Measurements from ENCODE around the gene TTYH2. TPM values are rescaled to one million over a fixed set of nuclear protein-coding genes. Genes with fewer than 3 reads are reported as not detected.

Gene TTYH2
- total RNA-seq, 1 donor from 2014 or later: 0.69 TPM

GRCh38 chr17:74267579-74267978, 54.2 kb downstream of the TTYH2 start:
- Mint-ChIP-seq H3K27ac (no peak overlapping the region), H3K27me3 (peaks cover 16% of the 10 kb centered on the region), H3K36me3 (ENCODE audit: insufficient read depth) (no peaks in the 10 kb centered on the region), H3K9me3 (ENCODE audit: low read depth) (no peaks in the 10 kb centered on the region), H3K4me1 (ENCODE audit: low read depth) (no peaks in the 10 kb centered on the region), H3K4me3 (ENCODE audit: low read depth) (no peak overlapping the region)
- DNase-seq (ENCODE audit: low spot score, unreplicated experiment): no peak
- no peak for TF ChIP-seq CTCF (IDR thresholded peaks at IDR 0.05; ENCODE audit: unreplicated experiment)

GRCh38 chr17:74267987-74268499, 54.7 kb downstream of the TTYH2 start:
- no peaks in the 10 kb centered on the region for H3K4me1 Mint-ChIP-seq (ENCODE audit: low read depth)
- no peak overlapping the region for H3K27ac Mint-ChIP-seq
- peaks cover 19% of the 10 kb centered on the region for H3K27me3 Mint-ChIP-seq
- no peak for DNase-seq (ENCODE audit: low spot score, unreplicated experiment)
- H3K9me3 Mint-ChIP-seq (ENCODE audit: low read depth): no peaks in the 10 kb centered on the region
- no peaks in the 10 kb centered on the region for H3K36me3 Mint-ChIP-seq (ENCODE audit: insufficient read depth)
- H3K4me3 Mint-ChIP-seq (ENCODE audit: low read depth): no peak overlapping the region
- TF ChIP-seq CTCF (IDR thresholded peaks at IDR 0.05; ENCODE audit: unreplicated experiment): no peak

GRCh38 chr17:74268558-74268957, 55.2 kb downstream of the TTYH2 start:
- no peaks in the 10 kb centered on the region for H3K36me3 Mint-ChIP-seq (ENCODE audit: insufficient read depth)
- H3K4me1 Mint-ChIP-seq (ENCODE audit: low read depth): no peaks in the 10 kb centered on the region
- no peak overlapping the region for H3K4me3 Mint-ChIP-seq (ENCODE audit: low read depth)
- H3K27me3 Mint-ChIP-seq: peaks cover 21% of the 10 kb centered on the region
- TF ChIP-seq CTCF (IDR thresholded peaks at IDR 0.05; ENCODE audit: unreplicated experiment): no peak
- DNase-seq (ENCODE audit: low spot score, unreplicated experiment): no peak
- no peak overlapping the region for H3K27ac Mint-ChIP-seq
- H3K9me3 Mint-ChIP-seq (ENCODE audit: low read depth): no peaks in the 10 kb centered on the region

GRCh38 chr17:74270333-74270732, 57.0 kb downstream of the TTYH2 start:
- peaks cover 3% of the 10 kb centered on the region for H3K4me1 Mint-ChIP-seq (ENCODE audit: low read depth)
- no peak for TF ChIP-seq CTCF (IDR thresholded peaks at IDR 0.05; ENCODE audit: unreplicated experiment)
- no peak for DNase-seq (ENCODE audit: low spot score, unreplicated experiment)
- peaks cover 39% of the 10 kb centered on the region for H3K27me3 Mint-ChIP-seq
- H3K9me3 Mint-ChIP-seq (ENCODE audit: low read depth): no peaks in the 10 kb centered on the region
- no peaks in the 10 kb centered on the region for H3K36me3 Mint-ChIP-seq (ENCODE audit: insufficient read depth)
- no peak overlapping the region for H3K27ac Mint-ChIP-seq
- H3K4me3 Mint-ChIP-seq (ENCODE audit: low read depth): no peak overlapping the region

GRCh38 chr17:74271281-74271680, 57.9 kb downstream of the TTYH2 start:
- H3K9me3 Mint-ChIP-seq (ENCODE audit: low read depth): no peaks in the 10 kb centered on the region
- no peak for TF ChIP-seq CTCF (IDR thresholded peaks at IDR 0.05; ENCODE audit: unreplicated experiment)
- H3K27me3 Mint-ChIP-seq: peaks cover 48% of the 10 kb centered on the region
- DNase-seq (ENCODE audit: low spot score, unreplicated experiment): no peak
- peaks cover 3% of the 10 kb centered on the region for H3K4me1 Mint-ChIP-seq (ENCODE audit: low read depth)
- H3K4me3 Mint-ChIP-seq (ENCODE audit: low read depth): no peak overlapping the region
- no peaks in the 10 kb centered on the region for H3K36me3 Mint-ChIP-seq (ENCODE audit: insufficient read depth)
- H3K27ac Mint-ChIP-seq: no peak overlapping the region
